HUES6 (cell line): ENCODE data around the gene SDK1.

Experiments
- H3K27ac ChIP-seq: 2 replicates; pipeline ENCODE4 v1.7.0; 2013; ENCODE audit warnings: low read depth, mild to moderate bottlenecking, low read length, inconsistent platforms
- H3K27me3 ChIP-seq: 2 replicates; pipeline ENCODE4 v1.6.1; 2013; ENCODE audit warnings: low read length; ENCODE audit not compliant: control insufficient read depth, insufficient read depth
- H3K36me3 ChIP-seq: 2 replicates; pipeline ENCODE4 v1.6.1; 2013; ENCODE audit warnings: low read length; ENCODE audit not compliant: control insufficient read depth, insufficient read depth
- H3K4me1 ChIP-seq: 2 replicates; pipeline ENCODE4 v1.6.1; 2013; ENCODE audit warnings: low read length; ENCODE audit not compliant: control insufficient read depth, insufficient read depth
- H3K4me3 ChIP-seq: 2 replicates; pipeline ENCODE4 v1.5.1; 2013; ENCODE audit warnings: low read depth, low read length
- H3K9ac ChIP-seq: one replicate; pipeline ENCODE4 v1.6.1; 2013; ENCODE audit warnings: mild to moderate bottlenecking, low read length
- H3K9me3 ChIP-seq: 2 replicates; pipeline ENCODE4 v1.6.1; 2013; ENCODE audit warnings: low read depth, low read length; ENCODE audit not compliant: control insufficient read depth, insufficient read depth

Gene SDK1, protein sequence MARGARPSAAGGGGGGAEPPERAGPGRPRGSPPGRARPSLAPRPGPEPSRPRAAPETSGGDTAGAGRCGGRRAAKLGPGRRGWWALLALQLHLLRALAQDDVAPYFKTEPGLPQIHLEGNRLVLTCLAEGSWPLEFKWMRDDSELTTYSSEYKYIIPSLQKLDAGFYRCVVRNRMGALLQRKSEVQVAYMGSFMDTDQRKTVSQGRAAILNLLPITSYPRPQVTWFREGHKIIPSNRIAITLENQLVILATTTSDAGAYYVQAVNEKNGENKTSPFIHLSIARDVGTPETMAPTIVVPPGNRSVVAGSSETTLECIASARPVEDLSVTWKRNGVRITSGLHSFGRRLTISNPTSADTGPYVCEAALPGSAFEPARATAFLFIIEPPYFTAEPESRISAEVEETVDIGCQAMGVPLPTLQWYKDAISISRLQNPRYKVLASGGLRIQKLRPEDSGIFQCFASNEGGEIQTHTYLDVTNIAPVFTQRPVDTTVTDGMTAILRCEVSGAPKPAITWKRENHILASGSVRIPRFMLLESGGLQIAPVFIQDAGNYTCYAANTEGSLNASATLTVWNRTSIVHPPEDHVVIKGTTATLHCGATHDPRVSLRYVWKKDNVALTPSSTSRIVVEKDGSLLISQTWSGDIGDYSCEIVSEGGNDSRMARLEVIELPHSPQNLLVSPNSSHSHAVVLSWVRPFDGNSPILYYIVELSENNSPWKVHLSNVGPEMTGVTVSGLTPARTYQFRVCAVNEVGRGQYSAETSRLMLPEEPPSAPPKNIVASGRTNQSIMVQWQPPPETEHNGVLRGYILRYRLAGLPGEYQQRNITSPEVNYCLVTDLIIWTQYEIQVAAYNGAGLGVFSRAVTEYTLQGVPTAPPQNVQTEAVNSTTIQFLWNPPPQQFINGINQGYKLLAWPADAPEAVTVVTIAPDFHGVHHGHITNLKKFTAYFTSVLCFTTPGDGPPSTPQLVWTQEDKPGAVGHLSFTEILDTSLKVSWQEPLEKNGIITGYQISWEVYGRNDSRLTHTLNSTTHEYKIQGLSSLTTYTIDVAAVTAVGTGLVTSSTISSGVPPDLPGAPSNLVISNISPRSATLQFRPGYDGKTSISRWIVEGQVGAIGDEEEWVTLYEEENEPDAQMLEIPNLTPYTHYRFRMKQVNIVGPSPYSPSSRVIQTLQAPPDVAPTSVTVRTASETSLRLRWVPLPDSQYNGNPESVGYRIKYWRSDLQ (N-terminal part only)

DNA sequence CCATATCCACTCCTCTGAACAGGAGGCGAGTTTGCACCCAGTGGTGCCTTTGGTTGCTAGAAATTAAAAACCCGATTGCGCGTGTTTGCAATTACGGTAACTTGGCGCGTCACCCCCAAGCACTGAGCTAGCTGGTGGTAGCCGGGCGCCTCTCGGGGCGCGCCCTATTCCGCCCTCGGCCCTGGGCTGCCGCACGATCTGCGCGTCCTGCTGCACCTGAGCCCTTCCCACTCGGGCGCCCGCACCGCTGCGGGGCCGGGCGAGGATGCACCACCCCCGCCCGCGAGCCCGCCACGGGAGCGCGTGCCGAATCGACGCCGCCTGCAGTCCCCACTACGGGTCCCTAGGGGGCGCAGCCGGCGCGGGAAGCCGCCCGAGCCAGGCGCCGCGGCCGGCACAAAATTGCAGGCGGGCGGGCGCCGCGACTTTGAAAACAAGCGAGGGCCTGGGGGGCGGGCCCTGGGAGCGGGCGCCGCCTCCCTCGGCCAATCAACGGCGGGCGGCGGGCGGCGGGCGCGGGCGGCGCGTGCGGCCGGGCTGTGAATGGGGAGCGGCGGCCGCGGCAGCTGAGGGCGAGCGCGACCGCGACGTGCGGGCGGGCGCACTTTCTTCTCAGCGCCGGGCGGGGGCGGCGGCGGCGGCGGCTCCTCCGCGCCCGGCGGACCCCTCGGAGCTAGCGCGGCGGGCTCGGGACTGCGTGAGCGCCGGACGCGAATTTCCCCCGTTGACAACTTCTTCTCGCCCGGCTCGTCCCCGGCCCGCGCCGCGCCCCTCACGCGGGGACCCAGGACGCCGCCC, at the start of gene SDK1:
Gene SDK1, plus strand, starts transcription at position 602 of the 798 bp plus-strand sequence. CDS start 335 bp downstream, outside the sequence.
- H3K27ac ChIP-seq, result no peak within 1 kb of the TSS
- no peaks in the 10 kb centered on the region; the same call in 1 of the 2 replicates for H3K4me1 ChIP-seq
- no peaks in the 10 kb centered on the region for H3K9me3 ChIP-seq
- peak within 1 kb of the TSS; percentile 69 for H3K4me3 ChIP-seq
- H3K9ac ChIP-seq, result no peak within 1 kb of the TSS
- H3K36me3 ChIP-seq, result no peaks in the 10 kb centered on the region
- peaks cover 27% of the 10 kb centered on the region for H3K27me3 ChIP-seq

DNA sequence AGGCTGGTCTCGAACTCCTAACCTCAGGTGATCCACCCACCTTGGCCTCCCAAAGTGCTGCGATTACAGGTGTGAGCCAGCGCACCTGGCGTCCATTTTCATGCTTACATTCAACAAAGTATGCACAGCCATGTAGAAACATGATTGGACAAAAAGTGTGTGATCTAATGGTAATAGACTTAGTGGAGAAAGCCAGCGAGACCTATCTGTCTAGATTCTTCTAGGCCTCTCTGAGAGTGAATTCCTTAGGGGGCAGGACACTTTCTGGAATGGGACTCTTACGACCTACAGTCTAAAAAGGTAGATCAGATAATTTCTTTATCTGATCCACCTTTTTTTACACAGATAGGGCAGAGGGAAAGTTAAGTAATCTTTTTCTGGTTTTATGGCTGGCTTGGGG, 46.3 kb upstream of the SDK1 start:
- no peak overlapping the region for H3K27ac ChIP-seq
- H3K9me3 ChIP-seq, result peaks cover 4% of the 10 kb centered on the region; the same call in 1 of the 2 replicates

DNA sequence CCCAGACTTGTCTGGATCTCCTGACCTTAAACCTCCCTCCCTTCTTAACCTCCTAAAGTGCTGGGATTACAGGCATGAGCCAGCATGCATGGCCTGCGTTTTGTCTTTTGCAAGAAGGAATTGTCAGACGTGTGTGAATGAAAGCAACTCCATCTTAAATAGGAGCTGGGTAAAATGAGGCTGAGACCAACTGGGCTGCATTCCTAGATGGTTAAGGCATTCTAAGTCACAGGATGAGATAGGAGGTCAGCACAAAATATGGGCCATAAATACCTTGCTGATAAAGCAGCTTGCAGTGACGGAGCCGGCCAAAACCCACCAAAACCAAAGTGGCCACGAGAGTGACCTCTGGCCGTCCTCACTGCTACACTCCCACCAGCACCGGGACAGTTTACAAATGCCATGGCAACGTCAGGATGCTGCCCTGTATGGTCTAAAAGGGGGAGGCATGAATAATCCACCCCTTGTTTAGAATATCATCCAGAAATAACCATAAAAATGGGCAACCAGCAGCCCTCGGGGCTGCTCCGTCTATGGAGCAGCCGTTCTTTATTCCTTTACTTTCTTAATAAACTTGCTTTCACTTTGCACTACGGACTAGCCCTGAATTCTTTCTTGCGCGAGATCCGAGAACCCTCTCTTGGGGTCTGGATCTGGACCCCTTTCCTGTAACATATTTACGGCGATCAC, 41.2 kb upstream of the SDK1 start:
- Histone ChIP-seq H3K27ac (no peak overlapping the region), H3K9me3 (no peaks in the 10 kb centered on the region), H3K27me3 (no peaks in the 10 kb centered on the region), H3K36me3 (no peaks in the 10 kb centered on the region), H3K9ac (no peak overlapping the region), H3K4me1 (peaks cover 17% of the 10 kb centered on the region), H3K4me3 (no peak overlapping the region)

More for the DNA sequence above, 46.3 kb upstream of the SDK1 start:
- Histone ChIP-seq H3K36me3 (no peaks in the 10 kb centered on the region), H3K4me3 (no peak overlapping the region), H3K9ac (no peak overlapping the region), H3K4me1 (no peaks in the 10 kb centered on the region; the same call in 1 of the 2 replicates), H3K27me3 (no peaks in the 10 kb centered on the region)

DNA sequence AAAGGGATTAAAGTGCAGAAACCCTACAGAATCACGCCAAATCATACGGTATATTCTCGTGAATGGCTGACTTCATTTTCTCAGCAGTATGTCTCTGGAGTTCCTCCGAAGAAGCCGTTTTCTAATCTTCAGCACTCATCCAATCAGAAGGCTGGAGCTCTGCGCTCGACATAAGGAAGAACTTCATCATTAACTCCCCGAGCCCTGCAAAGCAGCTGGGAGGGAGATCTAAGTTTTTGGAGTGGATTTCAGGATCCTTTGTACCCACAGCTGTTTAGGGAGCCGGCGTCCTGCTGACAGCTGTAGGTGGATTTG, 40.7 kb upstream of the SDK1 start:
- Histone ChIP-seq H3K4me3 (no peak overlapping the region), H3K4me1 (peaks cover 17% of the 10 kb centered on the region), H3K9me3 (no peaks in the 10 kb centered on the region), H3K27me3 (no peaks in the 10 kb centered on the region), H3K36me3 (no peaks in the 10 kb centered on the region), H3K27ac (no peak overlapping the region), H3K9ac (no peak overlapping the region)

DNA sequence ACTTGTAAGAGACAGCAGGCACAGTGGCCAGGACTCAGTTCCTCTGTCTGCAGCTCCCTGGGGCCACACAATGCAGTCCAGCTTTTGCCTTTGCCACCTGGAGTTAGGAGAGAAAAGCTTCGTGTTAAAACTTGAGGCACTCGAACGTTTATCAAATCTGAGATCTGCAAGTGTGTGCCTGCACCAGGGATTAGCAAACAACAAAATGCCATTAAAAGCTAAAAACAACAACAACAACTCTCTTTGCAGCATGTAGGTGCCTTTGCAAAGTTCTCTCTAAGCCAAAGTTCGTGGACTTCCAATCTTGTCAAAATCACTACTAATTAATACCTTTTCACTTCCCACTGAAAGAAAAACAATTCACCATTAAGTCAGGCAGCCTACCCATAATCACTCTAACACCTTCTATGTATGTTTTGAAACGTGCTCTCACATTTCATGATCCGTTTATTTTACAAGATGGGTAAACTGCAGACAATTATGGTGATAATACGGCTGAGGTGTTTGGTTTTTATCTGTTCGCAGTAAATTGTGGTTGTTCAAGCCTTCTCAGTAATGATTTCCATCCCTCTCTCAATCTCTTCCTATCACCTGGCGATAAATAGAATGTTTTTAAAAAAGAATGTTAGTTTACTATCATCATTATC, 36.2 kb upstream of the SDK1 start:
- Histone ChIP-seq H3K4me1 (peaks cover 17% of the 10 kb centered on the region), H3K4me3 (no peak overlapping the region), H3K27me3 (no peaks in the 10 kb centered on the region), H3K9ac (no peak overlapping the region), H3K36me3 (no peaks in the 10 kb centered on the region), H3K9me3 (no peaks in the 10 kb centered on the region), H3K27ac (no peak overlapping the region)

DNA sequence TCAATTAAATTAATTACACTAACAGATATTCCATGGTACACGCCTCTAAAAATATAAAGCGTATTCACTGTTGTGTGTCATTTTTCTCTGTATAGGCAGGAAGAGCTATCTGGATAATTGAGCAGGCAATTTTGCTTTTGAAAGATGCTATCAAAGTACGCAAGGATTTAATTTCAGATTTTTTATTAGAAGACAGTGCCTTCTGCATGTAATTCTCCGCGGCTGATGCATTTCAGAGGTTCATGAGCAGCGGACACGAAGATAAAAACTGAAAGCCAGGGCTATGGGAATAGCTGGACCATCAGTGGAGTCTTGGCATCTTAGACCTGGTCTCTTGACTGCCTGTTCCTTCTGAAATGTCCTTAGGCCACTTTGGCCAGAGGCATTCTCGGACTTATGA, 35.7 kb upstream of the SDK1 start:
- Histone ChIP-seq H3K27ac (no peak overlapping the region), H3K4me3 (no peak overlapping the region), H3K9ac (no peak overlapping the region), H3K27me3 (no peaks in the 10 kb centered on the region), H3K4me1 (peaks cover 12% of the 10 kb centered on the region), H3K9me3 (no peaks in the 10 kb centered on the region; the same call in 1 of the 2 replicates), H3K36me3 (no peaks in the 10 kb centered on the region)

DNA sequence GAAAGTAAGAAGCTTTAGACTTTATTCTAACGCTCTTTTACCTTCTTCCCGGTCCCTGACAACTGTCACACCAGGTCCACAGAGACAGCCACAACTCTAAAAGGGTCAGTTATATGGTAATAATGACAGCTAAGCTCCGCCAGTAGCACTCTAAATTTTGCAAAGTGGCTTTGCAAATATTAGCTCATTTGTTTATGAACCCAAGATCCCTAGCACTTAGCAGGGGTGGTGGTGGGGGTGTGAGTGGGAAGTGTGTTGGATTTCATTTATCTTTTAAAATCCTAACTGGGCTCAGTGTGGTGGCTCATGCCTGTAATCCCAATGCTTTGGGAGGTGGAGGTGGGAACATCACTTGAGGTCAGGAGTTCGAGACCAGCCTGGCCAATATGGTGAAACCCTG, 34.8 kb upstream of the SDK1 start:
- peaks cover 10% of the 10 kb centered on the region; the same call in 1 of the 2 replicates for H3K4me1 ChIP-seq
- no peak overlapping the region for H3K27ac ChIP-seq
- no peaks in the 10 kb centered on the region for H3K36me3 ChIP-seq
- H3K27me3 ChIP-seq, result no peaks in the 10 kb centered on the region
- no peak overlapping the region for H3K9ac ChIP-seq
- no peak overlapping the region for H3K4me3 ChIP-seq
- peaks cover 3% of the 10 kb centered on the region; the same call in 1 of the 2 replicates for H3K9me3 ChIP-seq

DNA sequence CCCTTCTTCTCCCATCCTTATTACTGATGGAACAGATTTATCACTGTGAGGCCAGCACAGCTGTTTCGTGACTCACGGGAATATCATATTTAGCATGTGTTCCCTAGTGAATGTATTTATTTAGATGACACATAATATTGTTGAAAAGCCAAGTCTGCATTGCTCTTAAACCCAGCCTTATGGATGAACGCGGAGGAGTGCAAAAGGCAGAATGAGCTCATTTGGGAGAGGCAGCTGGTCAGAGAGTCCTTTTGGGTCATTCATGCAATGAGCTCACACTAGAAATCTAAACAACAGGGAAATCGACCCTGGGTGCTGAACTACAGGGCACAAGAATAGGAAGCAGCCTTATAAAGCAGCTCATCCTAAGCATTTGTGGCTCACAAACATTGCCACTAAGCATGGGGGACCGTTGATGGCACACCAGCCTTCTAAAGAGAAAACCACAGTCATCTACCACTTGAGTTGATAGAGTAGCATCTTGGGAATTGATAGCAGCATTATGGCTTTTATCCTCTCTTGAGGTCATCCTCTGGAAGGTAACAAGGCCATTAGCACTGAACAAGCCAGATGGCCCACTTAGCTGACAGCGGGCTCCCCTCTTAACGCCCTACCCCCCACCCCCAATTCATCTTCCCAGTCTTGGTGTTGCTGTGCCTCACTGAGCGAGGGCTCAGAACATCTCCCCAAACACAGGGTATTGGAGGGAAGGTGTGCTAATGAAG, 32.9 kb upstream of the SDK1 start:
- H3K4me3 ChIP-seq, result no peak overlapping the region
- peaks cover 6% of the 10 kb centered on the region; the same call in 1 of the 2 replicates for H3K9me3 ChIP-seq
- no peak overlapping the region for H3K9ac ChIP-seq
- H3K27ac ChIP-seq, result no peak overlapping the region
- H3K36me3 ChIP-seq, result no peaks in the 10 kb centered on the region
- H3K27me3 ChIP-seq, result no peaks in the 10 kb centered on the region
- H3K4me1 ChIP-seq, result peaks cover 10% of the 10 kb centered on the region; the same call in 1 of the 2 replicates

DNA sequence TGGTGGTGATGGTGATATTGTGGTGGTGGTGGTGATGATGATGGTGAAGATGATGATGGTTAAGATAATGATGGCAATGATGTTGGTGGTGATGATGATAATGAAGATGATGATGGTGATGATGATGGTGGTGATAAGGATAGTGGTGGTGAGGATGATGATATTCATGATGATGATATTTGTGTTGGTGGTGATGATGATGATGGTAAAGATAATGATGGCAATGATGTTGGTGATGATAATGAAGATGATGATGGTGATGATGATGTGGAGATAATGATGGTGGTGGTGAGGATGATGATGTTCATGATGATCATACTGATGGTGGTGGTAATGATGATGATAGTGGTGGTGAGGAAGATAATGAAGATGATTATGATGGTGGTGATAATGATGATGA, 30.7 kb upstream of the SDK1 start:
- H3K27ac ChIP-seq, result no peak overlapping the region
- H3K9me3 ChIP-seq, result peaks cover 6% of the 10 kb centered on the region; the same call in 1 of the 2 replicates
- no peak overlapping the region for H3K9ac ChIP-seq
- no peaks in the 10 kb centered on the region for H3K36me3 ChIP-seq
- no peaks in the 10 kb centered on the region for H3K27me3 ChIP-seq
- no peaks in the 10 kb centered on the region for H3K4me1 ChIP-seq
- no peak overlapping the region for H3K4me3 ChIP-seq
